Activated T-cell treated with anti-CD3 and anti-CD28 coated beads for 1 hour (primary cell): ENCODE measurements around the gene DHRS7C.

ENCODE experiments used
- DNase-seq: peaks from one replicate; pipeline ENCODE4 v3.0.0-alpha.2; 2020; ENCODE audit warnings: low read depth

DHRS7C gene

GRCh38 chr17:9765322-9765721, 26.1 kb downstream of the DHRS7C start:
- no peak for DNase-seq

- no peak for DNase-seq
These were observed 27.7 kb downstream of the DHRS7C start for GRCh38 chr17:9763643-9764042.

GRCh38 chr17:9760266-9760665, 31.1 kb downstream of the DHRS7C start:
- DNase-seq: no peak

GRCh38 chr17:9755083-9755482, 36.3 kb downstream of the DHRS7C start:
- no peak for DNase-seq

- no peak for DNase-seq
These were observed 40.9 kb downstream of the DHRS7C start for GRCh38 chr17:9750524-9750923.

- no peak for DNase-seq
These were observed 61.5 kb downstream of the DHRS7C start for GRCh38 chr17:9729735-9730420.

GRCh38 chr17:9729034-9729650, 62.2 kb downstream of the DHRS7C start:
- DNase-seq: no peak

- no peak for DNase-seq
These were observed 62.8 kb downstream of the DHRS7C start for GRCh38 chr17:9728564-9728963.

GRCh38 chr17:9728005-9728404, 63.4 kb downstream of the DHRS7C start:
- DNase-seq: no peak

GRCh38 chr17:9726291-9726690, 65.1 kb downstream of the DHRS7C start:
- DNase-seq: no peak

- no peak for DNase-seq
These were observed 65.8 kb downstream of the DHRS7C start for GRCh38 chr17:9725575-9725974.
